ENCODE measurements around the gene DHX15. TPM values are rescaled to one million over a fixed set of nuclear protein-coding genes. Genes with fewer than 3 reads are reported as not detected.

Gene DHX15
- total and polyA plus RNA-seq, 9 of the 15 experiments (the other 6 are each of a cell fraction or from before 2014, with no cell fraction given), result 165 to 287 (median 208) TPM

DNA sequence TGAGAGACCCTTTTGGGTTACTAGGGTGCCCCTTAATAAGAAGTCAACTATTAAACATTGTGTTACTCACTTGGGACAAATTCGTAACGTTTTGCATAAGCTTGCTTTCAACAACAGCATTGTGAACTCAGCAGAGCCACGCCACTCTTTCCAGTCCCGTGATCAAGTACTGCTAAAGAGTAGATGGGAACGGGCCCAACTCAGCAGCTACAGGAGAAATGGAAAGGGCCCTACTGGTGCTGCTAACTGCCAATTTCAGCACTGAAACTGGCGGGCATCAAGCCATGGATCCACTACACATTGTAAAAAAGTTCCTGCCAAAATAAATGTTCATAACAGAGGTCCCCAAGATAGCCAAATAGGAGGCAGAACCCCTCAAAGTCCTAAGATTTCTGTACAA, 19.0 kb upstream of the DHX15 start:
- Histone ChIP-seq H3K9ac (ENCODE audit: insufficient read depth in 1 of 2, low read depth in 2 of 2, low read length in 2 of 2) (no peak overlapping the region), H3K27ac (ENCODE audit: extremely low read depth, low read depth, low read length) (no peak overlapping the region), H3K4me3 (no peak overlapping the region), H3K4me2 (ENCODE audit: insufficient read depth, low read length) (no peak overlapping the region), H2AFZ (ENCODE audit: low read depth, low read length) (no peak overlapping the region), H3K9me1 (ENCODE audit: control insufficient read depth, insufficient read depth, low read length) (no peaks in the 10 kb centered on the region), H3K27me3 (ENCODE audit: control insufficient read depth in 2 of 2, insufficient read depth in 2 of 2, low read length in 2 of 2) (peaks cover 24 to 31% of the 10 kb centered on the region in 2 experiments; a peak in 4 of 5 replicates), H4K20me1 (replicated peaks; ENCODE audit: control insufficient read depth, insufficient read depth, low read length) (no peaks in the 10 kb centered on the region), H3K9me3 (replicated peaks; ENCODE audit: control insufficient read depth, insufficient read depth, low read depth, low read length) (peaks cover 3% of the 10 kb centered on the region; the same call in 1 of the 2 replicates), H3K4me1 (replicated peaks in 1 of 2; ENCODE audit: control insufficient read depth in 2 of 2, insufficient read depth in 2 of 2, low read length in 2 of 2) (peaks cover 0 to 4% of the 10 kb centered on the region in 2 experiments; a peak in 1 of 5 replicates), H3K79me2 (ENCODE audit: control insufficient read depth, insufficient read depth, low read length) (no peaks in the 10 kb centered on the region), H3K36me3 (ENCODE audit: control insufficient read depth, insufficient read depth, low read length) (no peaks in the 10 kb centered on the region)
- intact Hi-C loops (cut with micrococcal nuclease) (no loop called here), in situ Hi-C loops (cut with MboI) (no loop called here)
- no TSS peak for BruUV-seq (replicated peaks)
- no peak for DNase-seq (ENCODE audit: extremely low read depth in 1 of 4, low spot score in 3 of 4)
- CTCF ChIA-PET (ENCODE audit: low intra/inter-chr PET ratio), result no interaction called here
- no peak for FAIRE-seq
- ATAC-seq, result no peak
- 1% methylated on average over 6 of the region's 6 CpGs for WGBS (ENCODE audit: insufficient coverage, low coverage, missing lambda C conversion rate)
- POLR2A ChIA-PET, result no interaction called here
- TF ChIP-seq CTCFL (IDR thresholded peaks at IDR 0.05; ENCODE audit: borderline replicate concordance, insufficient read depth, low read depth, low read length, poor library complexity, severe bottlenecking) (no peak), HMGXB4 (CRISPR knock-in tag; IDR thresholded peaks at IDR 0.05) (no peak), ZNF253 (CRISPR knock-in tag; conservative IDR thresholded peaks at IDR 0.05) (no peak), ZNF311 (CRISPR knock-in tag; IDR thresholded peaks at IDR 0.05) (no peak), KLF6 (CRISPR knock-in tag; IDR thresholded peaks at IDR 0.05; ENCODE audit: borderline replicate concordance) (no peak), ZNF41 (CRISPR knock-in tag; conservative IDR thresholded peaks at IDR 0.05) (no peak), ZNF12 (CRISPR knock-in tag; IDR thresholded peaks at IDR 0.05) (no peak), ZNF717 (CRISPR knock-in tag; IDR thresholded peaks at IDR 0.05) (no peak), RBM25 (IDR thresholded peaks at IDR 0.05; ENCODE audit: low read depth, low read length, severe bottlenecking) (no peak), L3MBTL2 (IDR thresholded peaks at IDR 0.05) (no peak)
- TF ChIP-seq, protein P1, sequence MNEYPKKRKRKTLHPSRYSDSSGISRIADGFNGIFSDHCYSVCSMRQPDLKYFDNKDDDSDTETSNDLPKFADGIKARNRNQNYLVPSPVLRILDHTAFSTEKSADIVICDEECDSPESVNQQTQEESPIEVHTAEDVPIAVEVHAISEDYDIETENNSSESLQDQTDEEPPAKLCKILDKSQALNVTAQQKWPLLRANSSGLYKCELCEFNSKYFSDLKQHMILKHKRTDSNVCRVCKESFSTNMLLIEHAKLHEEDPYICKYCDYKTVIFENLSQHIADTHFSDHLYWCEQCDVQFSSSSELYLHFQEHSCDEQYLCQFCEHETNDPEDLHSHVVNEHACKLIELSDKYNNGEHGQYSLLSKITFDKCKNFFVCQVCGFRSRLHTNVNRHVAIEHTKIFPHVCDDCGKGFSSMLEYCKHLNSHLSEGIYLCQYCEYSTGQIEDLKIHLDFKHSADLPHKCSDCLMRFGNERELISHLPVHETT (CRISPR knock-in tag; conservative IDR thresholded peaks at IDR 0.05 in 1 of 2, IDR thresholded peaks at IDR 0.05 in 1 of 2), result no peak
- TF ChIP-seq, protein P2, sequence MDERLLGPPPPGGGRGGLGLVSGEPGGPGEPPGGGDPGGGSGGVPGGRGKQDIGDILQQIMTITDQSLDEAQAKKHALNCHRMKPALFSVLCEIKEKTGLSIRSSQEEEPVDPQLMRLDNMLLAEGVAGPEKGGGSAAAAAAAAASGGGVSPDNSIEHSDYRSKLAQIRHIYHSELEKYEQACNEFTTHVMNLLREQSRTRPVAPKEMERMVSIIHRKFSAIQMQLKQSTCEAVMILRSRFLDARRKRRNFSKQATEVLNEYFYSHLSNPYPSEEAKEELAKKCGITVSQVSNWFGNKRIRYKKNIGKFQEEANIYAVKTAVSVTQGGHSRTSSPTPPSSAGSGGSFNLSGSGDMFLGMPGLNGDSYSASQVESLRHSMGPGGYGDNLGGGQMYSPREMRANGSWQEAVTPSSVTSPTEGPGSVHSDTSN (CRISPR knock-in tag; IDR thresholded peaks at IDR 0.05; ENCODE audit: low read depth), result no peak
- TF ChIP-seq, protein P2 (tag; conservative IDR thresholded peaks at IDR 0.05; ENCODE audit: low read depth), result no peak

Measured in K562 (cell line).